Gastrocnemius medialis (tissue), 4 donors: ENCODE data around the gene WDR13.

Experiments used
- POLR2A ChIP-seq, 2 donors: fragments of 450-650 bp; IDR thresholded peaks; one replicate each; pipeline ENCODE4 v1.6.1; 2017; ENCODE audit warnings: antibody characterized with exemption in 2 of 2, mild to moderate bottlenecking in 2 of 2, moderate library complexity in 2 of 2
- TF ChIP-seq, protein P1 (sequence below), 5 experiments: fragments of 450-650 bp in 3 of 5; fragments of 200-600 bp in 2 of 5; sonication (generic) in 2 of 5; IDR thresholded peaks in 4 of 5; conservative IDR thresholded peaks in 1 of 5; 1 replicate in 4 of 5; 2 replicates in 1 of 5; pipeline ENCODE4 v1.5.1; 2016 to 2019; ENCODE audit warnings: antibody characterized with exemption in 5 of 5, mild to moderate bottlenecking in 3 of 5, moderate library complexity in 3 of 5

DNA sequence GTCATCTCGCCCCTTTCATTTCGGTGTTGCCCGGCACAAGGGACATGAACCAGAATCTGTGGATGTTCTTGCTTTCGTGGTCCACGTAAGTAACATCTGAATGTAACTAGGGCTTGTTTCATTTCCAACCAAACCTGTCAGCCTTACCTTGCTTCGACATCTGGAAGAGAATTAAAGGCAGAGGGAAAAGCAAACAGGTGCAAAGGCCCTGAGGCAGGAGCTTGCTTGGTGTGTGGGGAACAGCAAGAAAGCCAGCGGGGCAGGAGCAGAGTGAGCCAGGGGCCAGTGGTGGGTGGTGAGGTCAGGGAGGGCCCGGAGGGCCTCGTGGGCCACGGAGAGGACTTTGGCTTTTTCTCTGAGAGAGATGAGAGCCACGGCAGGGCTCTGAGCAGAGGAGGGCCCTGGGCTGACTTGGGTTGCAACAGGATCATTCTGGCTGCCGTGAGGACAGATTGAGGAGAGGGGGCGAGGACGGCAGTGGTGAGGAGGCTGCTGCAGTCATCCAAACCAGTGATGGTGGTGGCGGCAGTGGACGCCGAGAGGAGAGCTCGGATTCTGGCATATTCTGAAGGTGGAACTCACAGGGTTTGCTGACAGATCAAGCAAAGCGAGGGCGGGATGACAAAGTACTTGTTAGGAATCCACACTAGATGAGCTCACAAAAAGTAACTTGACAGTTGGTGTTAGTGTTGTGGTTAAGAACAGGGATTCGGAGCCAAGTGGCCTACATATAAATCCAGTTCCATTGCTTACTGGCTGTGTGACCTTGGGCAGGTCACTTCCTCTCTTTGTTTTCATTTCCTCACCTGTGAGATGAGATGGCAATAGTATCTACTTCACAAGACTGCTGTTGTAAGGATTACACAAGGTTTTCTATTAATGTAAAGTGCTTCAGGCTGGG, 6.8 kb upstream of the WDR13 start:
- TF ChIP-seq, protein P1, sequence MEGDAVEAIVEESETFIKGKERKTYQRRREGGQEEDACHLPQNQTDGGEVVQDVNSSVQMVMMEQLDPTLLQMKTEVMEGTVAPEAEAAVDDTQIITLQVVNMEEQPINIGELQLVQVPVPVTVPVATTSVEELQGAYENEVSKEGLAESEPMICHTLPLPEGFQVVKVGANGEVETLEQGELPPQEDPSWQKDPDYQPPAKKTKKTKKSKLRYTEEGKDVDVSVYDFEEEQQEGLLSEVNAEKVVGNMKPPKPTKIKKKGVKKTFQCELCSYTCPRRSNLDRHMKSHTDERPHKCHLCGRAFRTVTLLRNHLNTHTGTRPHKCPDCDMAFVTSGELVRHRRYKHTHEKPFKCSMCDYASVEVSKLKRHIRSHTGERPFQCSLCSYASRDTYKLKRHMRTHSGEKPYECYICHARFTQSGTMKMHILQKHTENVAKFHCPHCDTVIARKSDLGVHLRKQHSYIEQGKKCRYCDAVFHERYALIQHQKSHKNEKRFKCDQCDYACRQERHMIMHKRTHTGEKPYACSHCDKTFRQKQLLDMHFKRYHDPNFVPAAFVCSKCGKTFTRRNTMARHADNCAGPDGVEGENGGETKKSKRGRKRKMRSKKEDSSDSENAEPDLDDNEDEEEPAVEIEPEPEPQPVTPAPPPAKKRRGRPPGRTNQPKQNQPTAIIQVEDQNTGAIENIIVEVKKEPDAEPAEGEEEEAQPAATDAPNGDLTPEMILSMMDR (IDR thresholded peaks at IDR 0.05 in 4 of 5, conservative IDR thresholded peaks at IDR 0.05 in 1 of 5): no peak
- TF ChIP-seq POLR2A (IDR thresholded peaks at IDR 0.05): no peak
